Testis (tissue), 2 donors: ENCODE data around the gene DPYD.

Experiments used
- POLR2A ChIP-seq: fragments of 450-650 bp; IDR thresholded peaks from one replicate; pipeline ENCODE4 v1.6.1; 2017; ENCODE audit warnings: antibody characterized with exemption, mild to moderate bottlenecking, moderate library complexity
- TF ChIP-seq, protein P1 (sequence below), 3 experiments: fragments of 450-650 bp in 2 of 3; fragments of 200-600 bp in 1 of 3; sonication (generic) in 1 of 3; IDR thresholded peaks; one replicate each; pipeline ENCODE4 v1.5.1; 2016 to 2019; ENCODE audit warnings: antibody characterized with exemption in 3 of 3, mild to moderate bottlenecking in 2 of 3, moderate library complexity in 1 of 3

GRCh38 chr1:97562081-97562480, 358.8 kb downstream of the DPYD start:
- TF ChIP-seq, protein P1, sequence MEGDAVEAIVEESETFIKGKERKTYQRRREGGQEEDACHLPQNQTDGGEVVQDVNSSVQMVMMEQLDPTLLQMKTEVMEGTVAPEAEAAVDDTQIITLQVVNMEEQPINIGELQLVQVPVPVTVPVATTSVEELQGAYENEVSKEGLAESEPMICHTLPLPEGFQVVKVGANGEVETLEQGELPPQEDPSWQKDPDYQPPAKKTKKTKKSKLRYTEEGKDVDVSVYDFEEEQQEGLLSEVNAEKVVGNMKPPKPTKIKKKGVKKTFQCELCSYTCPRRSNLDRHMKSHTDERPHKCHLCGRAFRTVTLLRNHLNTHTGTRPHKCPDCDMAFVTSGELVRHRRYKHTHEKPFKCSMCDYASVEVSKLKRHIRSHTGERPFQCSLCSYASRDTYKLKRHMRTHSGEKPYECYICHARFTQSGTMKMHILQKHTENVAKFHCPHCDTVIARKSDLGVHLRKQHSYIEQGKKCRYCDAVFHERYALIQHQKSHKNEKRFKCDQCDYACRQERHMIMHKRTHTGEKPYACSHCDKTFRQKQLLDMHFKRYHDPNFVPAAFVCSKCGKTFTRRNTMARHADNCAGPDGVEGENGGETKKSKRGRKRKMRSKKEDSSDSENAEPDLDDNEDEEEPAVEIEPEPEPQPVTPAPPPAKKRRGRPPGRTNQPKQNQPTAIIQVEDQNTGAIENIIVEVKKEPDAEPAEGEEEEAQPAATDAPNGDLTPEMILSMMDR (IDR thresholded peaks at IDR 0.05): no peak
- no peak for TF ChIP-seq POLR2A
